Fibroblast of lung (primary cell): Measurements from ENCODE around the gene PLEKHA4.

ENCODE experiments used
- EZH2 ChIP-seq: IDR thresholded peaks from 2 replicates; pipeline ENCODE4 v1.5.1; 2012; ENCODE audit warnings: low read length, control low read depth, mild to moderate bottlenecking; ENCODE audit errors: missing control alignments
- TF ChIP-seq, protein P1 (sequence below), 2 donors: IDR thresholded peaks in 1 of 2; conservative IDR thresholded peaks in 1 of 2; 1 replicate in 1 of 2; 2 replicates in 1 of 2; pipeline ENCODE4 v1.5.1; 2011 to 2012; ENCODE audit warnings: low read length in 2 of 2, control low read depth in 1 of 2, inconsistent platforms in 1 of 2, low read depth in 1 of 2, mild to moderate bottlenecking in 1 of 2

DNA sequence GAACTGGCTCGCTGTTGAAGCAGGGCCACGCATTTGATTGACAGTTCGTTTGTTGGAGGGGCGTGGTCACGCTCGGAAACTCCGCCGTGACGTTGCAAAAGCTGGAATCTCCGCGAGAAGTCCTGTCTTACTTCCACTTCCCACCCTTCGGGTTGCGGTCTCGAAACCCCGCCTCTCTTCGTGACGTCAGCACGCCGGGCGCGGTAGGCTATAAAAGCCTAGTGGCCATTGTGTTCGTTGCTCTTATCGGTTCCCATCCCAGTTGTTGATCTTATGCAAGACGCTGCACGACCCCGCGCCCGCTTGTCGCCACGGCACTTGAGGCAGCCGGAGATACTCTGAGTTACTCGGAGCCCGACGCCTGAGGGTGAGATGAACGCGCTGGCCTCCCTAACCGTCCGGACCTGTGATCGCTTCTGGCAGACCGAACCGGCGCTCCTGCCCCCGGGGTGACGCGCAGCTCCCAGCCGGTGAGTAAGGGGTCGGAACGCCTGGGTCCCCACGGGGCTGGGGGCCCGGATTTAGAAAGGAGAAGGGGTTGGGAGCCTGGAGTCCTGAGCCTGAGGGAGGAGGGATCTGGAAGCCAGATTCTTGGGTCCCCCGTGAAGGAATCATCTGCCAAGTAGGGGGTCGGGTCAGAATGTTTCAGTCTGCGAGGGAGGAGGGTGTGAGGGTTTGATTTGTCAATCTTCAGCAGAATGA lies 3.9 kb upstream of the PLEKHA4 start, which contains the start of gene PPP1R15A:
- TF ChIP-seq, protein P1, sequence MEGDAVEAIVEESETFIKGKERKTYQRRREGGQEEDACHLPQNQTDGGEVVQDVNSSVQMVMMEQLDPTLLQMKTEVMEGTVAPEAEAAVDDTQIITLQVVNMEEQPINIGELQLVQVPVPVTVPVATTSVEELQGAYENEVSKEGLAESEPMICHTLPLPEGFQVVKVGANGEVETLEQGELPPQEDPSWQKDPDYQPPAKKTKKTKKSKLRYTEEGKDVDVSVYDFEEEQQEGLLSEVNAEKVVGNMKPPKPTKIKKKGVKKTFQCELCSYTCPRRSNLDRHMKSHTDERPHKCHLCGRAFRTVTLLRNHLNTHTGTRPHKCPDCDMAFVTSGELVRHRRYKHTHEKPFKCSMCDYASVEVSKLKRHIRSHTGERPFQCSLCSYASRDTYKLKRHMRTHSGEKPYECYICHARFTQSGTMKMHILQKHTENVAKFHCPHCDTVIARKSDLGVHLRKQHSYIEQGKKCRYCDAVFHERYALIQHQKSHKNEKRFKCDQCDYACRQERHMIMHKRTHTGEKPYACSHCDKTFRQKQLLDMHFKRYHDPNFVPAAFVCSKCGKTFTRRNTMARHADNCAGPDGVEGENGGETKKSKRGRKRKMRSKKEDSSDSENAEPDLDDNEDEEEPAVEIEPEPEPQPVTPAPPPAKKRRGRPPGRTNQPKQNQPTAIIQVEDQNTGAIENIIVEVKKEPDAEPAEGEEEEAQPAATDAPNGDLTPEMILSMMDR (conservative IDR thresholded peaks at IDR 0.05 in 1 of 2, IDR thresholded peaks at IDR 0.05 in 1 of 2; ENCODE audit: low read depth in 1 of 2, low read length in 2 of 2) = no peak
- no peak for TF ChIP-seq EZH2
